GM12873 (cell line): ENCODE data around the gene BUB1B.

Source experiments
- TF ChIP-seq, protein P1 (sequence below): IDR thresholded peaks from 2 replicates; pipeline ENCODE4 v1.5.1; 2012; ENCODE audit warnings: low read depth, mild to moderate bottlenecking, moderate library complexity, low read length, control low read depth; ENCODE audit not compliant: insufficient read depth; ENCODE audit errors: missing control alignments

The BUB1B gene

DNA sequence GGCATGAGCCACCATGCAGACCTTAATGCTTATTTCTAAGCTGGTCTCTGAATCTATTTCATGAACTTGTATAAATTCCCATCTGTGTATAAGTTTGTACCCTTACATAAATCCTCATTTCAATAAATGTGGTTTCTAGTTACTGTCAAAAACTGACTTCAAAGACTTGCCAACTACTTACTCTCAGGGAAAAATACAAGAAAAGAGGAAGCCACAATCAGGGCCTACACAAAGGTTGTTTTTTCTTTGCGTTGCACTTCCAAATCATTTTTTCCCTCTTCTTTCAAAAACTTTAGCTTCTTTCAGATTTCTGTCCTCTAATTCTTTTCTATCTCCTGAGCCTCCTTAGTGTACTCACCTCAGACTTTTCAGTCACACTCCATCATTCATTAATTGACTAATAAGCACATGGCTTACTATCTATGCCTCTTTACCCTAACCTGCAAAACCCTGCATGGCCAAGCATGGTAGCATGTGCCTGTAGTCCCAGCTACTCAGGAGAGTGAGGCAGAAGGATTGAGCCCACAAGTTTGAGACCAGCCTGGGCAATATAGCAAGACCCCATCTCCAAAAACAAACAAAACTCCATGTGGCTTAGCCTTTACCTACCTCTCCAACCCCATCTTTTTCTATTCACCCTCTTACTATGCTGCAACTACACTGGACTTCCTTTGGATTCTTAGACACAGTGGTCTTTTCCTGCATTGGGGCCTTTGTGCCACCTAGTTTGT, 37.7 kb downstream of the BUB1B start:
- TF ChIP-seq, protein P1, sequence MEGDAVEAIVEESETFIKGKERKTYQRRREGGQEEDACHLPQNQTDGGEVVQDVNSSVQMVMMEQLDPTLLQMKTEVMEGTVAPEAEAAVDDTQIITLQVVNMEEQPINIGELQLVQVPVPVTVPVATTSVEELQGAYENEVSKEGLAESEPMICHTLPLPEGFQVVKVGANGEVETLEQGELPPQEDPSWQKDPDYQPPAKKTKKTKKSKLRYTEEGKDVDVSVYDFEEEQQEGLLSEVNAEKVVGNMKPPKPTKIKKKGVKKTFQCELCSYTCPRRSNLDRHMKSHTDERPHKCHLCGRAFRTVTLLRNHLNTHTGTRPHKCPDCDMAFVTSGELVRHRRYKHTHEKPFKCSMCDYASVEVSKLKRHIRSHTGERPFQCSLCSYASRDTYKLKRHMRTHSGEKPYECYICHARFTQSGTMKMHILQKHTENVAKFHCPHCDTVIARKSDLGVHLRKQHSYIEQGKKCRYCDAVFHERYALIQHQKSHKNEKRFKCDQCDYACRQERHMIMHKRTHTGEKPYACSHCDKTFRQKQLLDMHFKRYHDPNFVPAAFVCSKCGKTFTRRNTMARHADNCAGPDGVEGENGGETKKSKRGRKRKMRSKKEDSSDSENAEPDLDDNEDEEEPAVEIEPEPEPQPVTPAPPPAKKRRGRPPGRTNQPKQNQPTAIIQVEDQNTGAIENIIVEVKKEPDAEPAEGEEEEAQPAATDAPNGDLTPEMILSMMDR = no peak

DNA sequence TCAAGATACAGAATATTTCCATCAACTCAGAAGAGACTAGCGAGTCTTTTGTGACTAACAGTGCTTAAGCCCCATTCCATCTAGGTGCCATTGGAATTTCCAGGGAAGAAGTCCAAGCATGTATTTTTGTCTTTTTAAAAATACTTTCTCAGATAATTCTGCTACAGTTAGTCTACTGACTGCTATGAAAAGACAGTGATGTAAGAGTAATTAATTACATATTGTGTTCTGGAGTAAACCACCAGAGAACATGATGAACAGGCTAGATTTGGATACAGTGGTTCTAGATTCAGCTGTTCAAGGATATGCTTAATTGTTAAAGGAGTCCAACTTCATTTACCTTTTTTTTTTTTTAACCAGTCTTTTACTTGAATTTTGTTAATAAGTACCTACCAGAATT, 43.2 kb downstream of the BUB1B start:
- TF ChIP-seq, protein P1 = no peak

DNA sequence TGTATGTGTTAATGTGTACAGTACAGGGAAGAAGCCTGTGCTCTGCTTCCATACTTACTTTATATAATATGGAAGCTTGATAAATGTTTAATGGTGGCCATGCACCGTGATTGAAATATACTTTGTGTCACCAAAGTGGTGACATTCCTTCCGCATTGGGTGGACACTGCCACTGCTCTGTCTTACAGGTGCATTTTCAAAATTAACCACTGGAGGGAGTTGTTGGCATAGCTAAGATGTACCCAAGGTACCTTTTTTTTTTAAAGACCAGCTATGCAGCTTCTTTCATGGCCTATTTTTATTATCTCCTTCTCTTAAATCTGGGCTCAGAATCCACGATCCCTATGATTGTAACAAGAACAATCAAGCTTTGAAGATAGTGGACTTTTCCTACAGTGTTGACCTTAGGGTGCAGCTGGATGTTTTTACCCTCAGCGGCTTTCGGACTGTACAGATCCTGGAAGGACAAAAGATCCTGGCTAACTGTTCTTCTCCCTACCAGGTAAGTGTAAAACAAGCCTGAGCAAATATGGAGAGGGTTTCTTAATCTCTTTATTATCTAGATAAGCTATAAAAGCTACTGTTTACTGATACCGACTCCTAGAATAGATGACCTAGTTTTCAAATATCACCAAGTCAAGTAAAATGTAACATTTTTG, 56.4 kb downstream of the BUB1B start:
- TF ChIP-seq, protein P1 = peak; percentile 74

DNA sequence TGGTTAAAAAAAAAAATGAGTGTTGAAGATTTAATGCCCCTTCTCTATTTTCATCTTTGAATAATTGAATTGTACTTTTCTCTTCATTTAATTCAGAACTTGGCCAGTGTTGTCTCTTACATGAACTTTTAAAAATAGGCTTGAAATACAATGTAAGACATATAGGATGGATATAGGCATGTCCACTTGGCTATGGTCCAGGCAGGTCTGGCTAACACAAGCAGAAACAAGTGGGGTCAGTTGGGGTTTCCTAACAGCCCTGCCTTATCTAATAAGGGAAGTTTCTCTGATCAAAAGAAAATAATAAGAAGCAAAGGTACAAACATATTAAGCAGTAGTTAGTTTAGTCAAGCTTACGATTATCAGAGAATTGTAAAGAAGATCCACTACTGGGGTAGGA, 58.9 kb downstream of the BUB1B start:
- TF ChIP-seq, protein P1 = no peak

DNA sequence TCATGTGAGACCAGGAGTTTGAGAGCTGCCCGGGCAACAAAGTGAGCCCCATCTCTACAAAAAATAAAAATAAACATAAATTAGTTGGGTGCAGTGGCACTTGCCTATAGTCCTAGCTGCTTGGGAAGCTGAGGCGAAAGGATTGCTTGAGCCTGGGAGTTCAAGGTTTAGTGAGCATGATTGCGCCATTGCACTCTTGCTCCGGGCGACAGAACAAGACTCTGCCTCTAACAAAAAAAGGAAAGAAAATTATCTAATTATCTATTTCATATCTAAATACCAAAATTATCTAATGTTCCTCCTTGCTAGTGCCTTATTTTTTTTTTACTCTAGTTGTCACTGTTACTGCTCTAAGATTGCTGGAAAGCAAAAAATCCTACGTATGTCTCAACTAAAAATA, 61.3 kb downstream of the BUB1B start:
- TF ChIP-seq, protein P1 = no peak

DNA sequence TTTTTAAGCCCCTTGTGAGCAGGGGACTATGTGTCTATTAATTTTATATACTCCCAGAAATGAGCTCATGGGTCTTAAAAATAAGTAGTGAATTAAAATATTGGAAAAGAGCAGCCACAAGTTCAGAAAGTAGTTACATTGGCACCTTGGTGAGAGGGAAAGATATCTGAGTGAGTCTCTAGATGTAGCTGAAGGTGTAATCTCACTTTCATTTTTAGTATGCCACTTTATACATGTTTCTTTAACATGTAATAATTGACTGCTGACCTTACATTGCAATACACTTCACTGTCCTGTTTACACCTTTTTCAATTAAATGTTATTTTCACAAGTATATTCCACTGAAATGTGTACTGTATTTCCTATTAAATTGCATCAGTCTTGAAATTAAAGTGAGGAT, 65.9 kb downstream of the BUB1B start:
- TF ChIP-seq, protein P1 = no peak

DNA sequence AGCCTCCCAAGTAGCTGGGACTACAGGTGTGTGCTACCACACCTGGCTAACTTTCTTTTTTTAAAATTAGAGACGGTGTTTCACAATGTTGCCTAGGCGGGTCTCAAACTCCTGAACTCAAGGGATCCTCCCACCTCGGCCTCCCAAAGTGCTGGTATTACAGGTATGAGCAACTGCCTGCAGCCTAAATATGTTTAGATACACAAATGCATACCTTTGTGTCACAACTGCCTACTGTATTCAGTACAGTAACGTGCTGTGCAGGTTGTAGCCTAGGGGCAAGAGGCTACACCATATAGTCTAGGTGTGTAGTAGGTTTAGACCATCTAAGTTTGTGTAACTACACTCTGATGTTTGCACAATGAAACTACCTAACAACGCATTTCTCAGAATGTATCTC, 68.4 kb downstream of the BUB1B start:
- TF ChIP-seq, protein P1 = no peak
